ENCODE results near the gene NCR3LG1. TPM values are rescaled to one million over a fixed set of nuclear protein-coding genes. Genes with fewer than 3 reads are reported as not detected.

The NCR3LG1 gene
- total and polyA plus RNA-seq, 2 donors (not counting 1 experiment from before 2014, with no cell fraction given): 0.12 to 0.64 TPM

- no peak for TF ChIP-seq CTCF (IDR thresholded peaks at IDR 0.05)
- TF ChIP-seq EZH2 (IDR thresholded peaks at IDR 0.05; ENCODE audit: borderline replicate concordance, insufficient read depth, low read depth, low read length, poor library complexity, severe bottlenecking): no peak
- Histone ChIP-seq H3K4me3 (ENCODE audit: control extremely low read depth in 1 of 5, extremely low read depth in 1 of 5, insufficient read depth in 1 of 5, low read depth in 2 of 5, low read length in 4 of 5) (no peak overlapping the region), H3K27me3 (replicated peaks in 1 of 4; ENCODE audit: control extremely low read depth in 1 of 4, control insufficient read depth in 3 of 4, insufficient read depth in 4 of 4, low read length in 3 of 4) (peaks cover 0 to 2% (median 0%) of the 10 kb centered on the region in 4 experiments), H4K20me1 (ENCODE audit: control insufficient read depth, insufficient read depth, low read length, poor library complexity, severe bottlenecking) (no peaks in the 10 kb centered on the region), H3K27ac (ENCODE audit: low read length in 2 of 2) (no peak overlapping the region), H3K4me1 (ENCODE audit: control insufficient read depth in 2 of 2, insufficient read depth in 2 of 2, low read length in 2 of 2) (peaks cover 4 to 20% of the 10 kb centered on the region in 2 donors), H3K79me2 (ENCODE audit: control insufficient read depth, insufficient read depth, low read length) (no peaks in the 10 kb centered on the region), H3K36me3 (replicated peaks in 1 of 2; ENCODE audit: control extremely low read depth in 1 of 2, control insufficient read depth in 1 of 2, extremely low read depth in 1 of 2, insufficient read depth in 2 of 2, low read length in 1 of 2) (no peaks in the 10 kb centered on the region), H2AFZ (ENCODE audit: insufficient read depth, low read depth, low read length, poor library complexity, severe bottlenecking) (no peak overlapping the region), H3K9ac (ENCODE audit: low read length) (no peak overlapping the region), H3K4me2 (replicated peaks; ENCODE audit: low read depth, low read length, poor library complexity, severe bottlenecking) (no peak overlapping the region), H3K9me3 (ENCODE audit: control extremely low read depth in 1 of 3, control insufficient read depth in 2 of 3, insufficient read depth in 1 of 3, low read length in 2 of 3) (no peaks in the 10 kb centered on the region)
- Mint-ChIP-seq H3K9me3 (ENCODE audit: insufficient read depth) (no peaks in the 10 kb centered on the region), H3K4me3 (no peak overlapping the region), H3K27me3 (peaks cover 5% of the 10 kb centered on the region), H3K4me1 (peaks cover 9% of the 10 kb centered on the region), H3K27ac (no peak overlapping the region)
- ATAC-seq (ENCODE audit: low read depth): no peak
- DNase-seq: no peak
- POLR2A ChIA-PET: no interaction called here
- CTCF ChIA-PET: interaction anchor here (0.9 to 4.6 kb wide), 4 partner anchors 31 to 155 kb away, joined by 3 to 116 read pairs (median 10); no protein-coding TSS in a partner anchor
- WGBS (ENCODE audit: insufficient coverage): 90% methylated on average over 2 of the region's 5 CpGs
- intact Hi-C loops (cut with micrococcal nuclease): loop anchor here (5.0 to 10.0 kb wide), 2 partner anchors 308 to 629 kb away; partner anchors contain the start of genes RPS13 and SERGEF
Measured at GRCh38 chr11:17385492-17385891, 33.9 kb downstream of the NCR3LG1 start.

GRCh38 chr11:17385926-17386325 is 34.3 kb downstream of the NCR3LG1 start:
- 86% methylated on average over 6 of the region's 6 CpGs for WGBS (ENCODE audit: insufficient coverage)
- intact Hi-C loops (cut with micrococcal nuclease): loop anchor here (5.0 to 10.0 kb wide), 2 partner anchors 309 to 629 kb away; partner anchors contain the start of genes RPS13 and SERGEF
- H3K27me3 Mint-ChIP-seq: peaks cover 5% of the 10 kb centered on the region
- no peak overlapping the region for H3K27ac ChIP-seq (ENCODE audit: low read length in 2 of 2)
- DNase-seq: no peak
- H3K79me2 ChIP-seq (ENCODE audit: control insufficient read depth, insufficient read depth, low read length): no peaks in the 10 kb centered on the region
- H3K36me3 ChIP-seq (replicated peaks in 1 of 2; ENCODE audit: control extremely low read depth in 1 of 2, control insufficient read depth in 1 of 2, extremely low read depth in 1 of 2, insufficient read depth in 2 of 2, low read length in 1 of 2): no peaks in the 10 kb centered on the region
- H3K27ac Mint-ChIP-seq: no peak overlapping the region
- no peaks in the 10 kb centered on the region for H3K9me3 ChIP-seq (ENCODE audit: control extremely low read depth in 1 of 3, control insufficient read depth in 2 of 3, insufficient read depth in 1 of 3, low read length in 2 of 3)
- TF ChIP-seq CTCF (IDR thresholded peaks at IDR 0.05) (no peak), EZH2 (IDR thresholded peaks at IDR 0.05; ENCODE audit: borderline replicate concordance, insufficient read depth, low read depth, low read length, poor library complexity, severe bottlenecking) (no peak)
- H3K9me3 Mint-ChIP-seq (ENCODE audit: insufficient read depth): no peaks in the 10 kb centered on the region
- no peak overlapping the region for H3K9ac ChIP-seq (ENCODE audit: low read length)
- ATAC-seq (ENCODE audit: low read depth): no peak
- no peak overlapping the region for H3K4me3 ChIP-seq (ENCODE audit: control extremely low read depth in 1 of 5, extremely low read depth in 1 of 5, insufficient read depth in 1 of 5, low read depth in 2 of 5, low read length in 4 of 5)
- POLR2A ChIA-PET: no interaction called here
- CTCF ChIA-PET: interaction anchor here (1.2 to 5.4 kb wide), 5 partner anchors 11 to 142 kb away, joined by 3 to 116 read pairs (median 6); no protein-coding TSS in a partner anchor
- no peak overlapping the region for H2AFZ ChIP-seq (ENCODE audit: insufficient read depth, low read depth, low read length, poor library complexity, severe bottlenecking)
- H3K4me3 Mint-ChIP-seq: no peak overlapping the region
- H3K4me1 ChIP-seq (ENCODE audit: control insufficient read depth in 2 of 2, insufficient read depth in 2 of 2, low read length in 2 of 2): peaks cover 4 to 23% of the 10 kb centered on the region in 2 donors
- H3K4me1 Mint-ChIP-seq: peaks cover 10% of the 10 kb centered on the region
- peaks cover 0 to 2% (median 0%) of the 10 kb centered on the region in 4 experiments for H3K27me3 ChIP-seq (replicated peaks in 1 of 4; ENCODE audit: control extremely low read depth in 1 of 4, control insufficient read depth in 3 of 4, insufficient read depth in 4 of 4, low read length in 3 of 4)
- H4K20me1 ChIP-seq (ENCODE audit: control insufficient read depth, insufficient read depth, low read length, poor library complexity, severe bottlenecking): no peaks in the 10 kb centered on the region
- no peak overlapping the region for H3K4me2 ChIP-seq (replicated peaks; ENCODE audit: low read depth, low read length, poor library complexity, severe bottlenecking)
